Mucosa of stomach (tissue), 1 donor: ENCODE data around the gene CCKAR.

Experiments
- H3K27me3 ChIP-seq: one replicate; pipeline ENCODE4 v1.7.0; 2013; ENCODE audit warnings: mild to moderate bottlenecking, low read length; ENCODE audit not compliant: control insufficient read depth, insufficient read depth
- H3K36me3 ChIP-seq: one replicate; pipeline ENCODE4 v1.7.0; 2013; ENCODE audit warnings: low read length; ENCODE audit not compliant: control insufficient read depth, insufficient read depth
- H3K4me1 ChIP-seq: one replicate; pipeline ENCODE4 v1.7.0; 2013; ENCODE audit warnings: mild to moderate bottlenecking, low read length; ENCODE audit not compliant: control insufficient read depth, insufficient read depth
- H3K4me3 ChIP-seq: one replicate; pipeline ENCODE4 v1.7.0; 2013; ENCODE audit warnings: low read length
- H3K9ac ChIP-seq: one replicate; pipeline ENCODE4 v1.7.0; 2013; ENCODE audit warnings: mild to moderate bottlenecking, low read length, moderate library complexity
- H3K9me3 ChIP-seq: one replicate; pipeline ENCODE4 v1.7.0; 2013; ENCODE audit warnings: mild to moderate bottlenecking, low read length, moderate library complexity; ENCODE audit not compliant: control insufficient read depth
- donor health status: Pancreatic carcinoma.

The CCKAR gene

GRCh38 chr4:26490111-26490959, at the start of gene CCKAR:
Gene CCKAR (minus strand): TSS chr4:26490484. CDS start chr4:26490267, 217 bp downstream.
- no peaks in the 10 kb centered on the region for H3K36me3 ChIP-seq
- H3K4me1 ChIP-seq, result no peaks in the 10 kb centered on the region
- no peak within 1 kb of the TSS for H3K9ac ChIP-seq
- H3K27me3 ChIP-seq, result peaks cover 49% of the 10 kb centered on the region
- H3K9me3 ChIP-seq, result no peaks in the 10 kb centered on the region
- H3K4me3 ChIP-seq, result no peak within 1 kb of the TSS

DNA sequence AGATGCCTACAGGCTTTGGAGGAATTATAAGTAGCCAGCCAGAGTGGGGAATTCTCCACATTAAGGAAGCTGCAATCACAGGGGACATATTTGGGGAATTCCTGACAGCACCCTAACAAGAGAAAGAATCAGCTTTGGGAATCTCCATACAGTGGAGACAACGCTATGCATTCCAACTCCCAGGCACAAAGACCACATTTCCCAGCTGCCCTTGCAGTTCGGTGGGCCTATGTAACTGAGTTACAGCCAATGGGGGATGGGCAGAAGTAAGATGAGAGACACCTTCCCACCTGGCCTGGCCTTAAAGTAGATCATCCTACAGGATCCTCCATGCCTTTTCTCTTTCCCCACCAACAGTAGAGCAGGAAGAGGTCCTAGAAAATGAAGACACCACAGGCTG, 43.4 kb upstream of the CCKAR start:
- H3K36me3 ChIP-seq, result no peaks in the 10 kb centered on the region
- H3K27me3 ChIP-seq, result no peaks in the 10 kb centered on the region
- H3K9ac ChIP-seq, result no peak overlapping the region
- no peaks in the 10 kb centered on the region for H3K4me1 ChIP-seq
- H3K4me3 ChIP-seq, result no peak overlapping the region
- no peaks in the 10 kb centered on the region for H3K9me3 ChIP-seq

DNA sequence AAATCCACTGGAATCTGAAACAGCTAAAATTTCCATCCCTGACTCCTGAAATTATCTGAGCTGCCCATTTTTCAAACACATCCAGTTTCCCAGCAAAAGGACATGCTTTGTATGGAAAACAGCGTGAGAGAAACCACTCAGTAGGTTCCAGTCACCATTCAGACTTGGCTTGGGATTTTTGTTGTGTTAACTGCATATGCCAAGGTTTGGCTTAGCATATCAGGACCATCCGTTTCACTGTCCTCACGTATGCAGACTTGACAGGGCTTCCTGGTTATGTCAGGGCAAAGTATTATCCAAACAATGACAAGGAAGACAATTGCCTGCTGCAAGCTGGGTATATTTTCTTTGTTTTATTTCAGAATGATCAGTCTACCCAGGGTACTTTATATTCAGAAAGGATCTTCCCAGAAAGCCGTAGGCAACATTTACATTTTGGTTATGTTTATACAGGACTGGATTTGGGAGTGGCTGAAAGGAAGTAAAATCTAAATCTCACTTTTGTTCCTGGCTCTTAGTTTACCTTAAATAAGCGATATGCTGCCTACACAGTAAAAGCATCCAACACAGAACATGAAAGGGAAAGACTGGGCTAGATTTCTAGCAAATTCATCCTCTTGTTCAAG, 41.3 kb upstream of the CCKAR start:
- Histone ChIP-seq H3K9ac (no peak overlapping the region), H3K9me3 (no peaks in the 10 kb centered on the region), H3K27me3 (no peaks in the 10 kb centered on the region), H3K4me1 (no peaks in the 10 kb centered on the region), H3K36me3 (no peaks in the 10 kb centered on the region), H3K4me3 (no peak overlapping the region)

- Histone ChIP-seq H3K9me3 (no peaks in the 10 kb centered on the region), H3K36me3 (no peaks in the 10 kb centered on the region), H3K4me1 (no peaks in the 10 kb centered on the region), H3K4me3 (no peak overlapping the region), H3K27me3 (no peaks in the 10 kb centered on the region), H3K9ac (no peak overlapping the region)
These were observed 39.8 kb upstream of the CCKAR start for GRCh38 chr4:26530099-26530498.

DNA sequence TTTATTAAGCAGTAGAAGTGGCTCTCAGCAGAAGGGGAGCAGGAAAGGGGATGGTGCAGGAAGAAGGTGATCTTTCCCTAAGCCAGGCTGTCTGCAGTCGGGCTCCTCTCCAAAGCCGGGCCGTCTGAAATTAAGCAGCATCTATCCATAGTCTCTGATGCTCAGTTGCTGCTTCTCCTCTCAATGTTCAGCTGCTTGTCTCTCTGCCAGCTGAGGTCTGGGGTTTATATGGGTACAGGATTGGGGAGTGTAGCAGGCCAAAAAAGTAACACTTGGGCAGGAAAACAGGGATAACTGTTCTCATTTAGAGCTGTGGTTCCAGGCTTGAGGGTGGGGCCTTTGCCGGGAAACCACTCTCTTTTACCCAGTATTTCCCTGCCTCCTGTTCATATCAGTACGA, 39.2 kb upstream of the CCKAR start:
- Histone ChIP-seq H3K4me1 (no peaks in the 10 kb centered on the region), H3K4me3 (no peak overlapping the region), H3K36me3 (no peaks in the 10 kb centered on the region), H3K9ac (no peak overlapping the region), H3K9me3 (no peaks in the 10 kb centered on the region), H3K27me3 (no peaks in the 10 kb centered on the region)

- H3K36me3 ChIP-seq, result no peaks in the 10 kb centered on the region
- no peaks in the 10 kb centered on the region for H3K27me3 ChIP-seq
- no peak overlapping the region for H3K4me3 ChIP-seq
- no peaks in the 10 kb centered on the region for H3K4me1 ChIP-seq
- H3K9ac ChIP-seq, result no peak overlapping the region
- H3K9me3 ChIP-seq, result no peaks in the 10 kb centered on the region
These were observed 35.5 kb upstream of the CCKAR start for GRCh38 chr4:26525771-26526150.

DNA sequence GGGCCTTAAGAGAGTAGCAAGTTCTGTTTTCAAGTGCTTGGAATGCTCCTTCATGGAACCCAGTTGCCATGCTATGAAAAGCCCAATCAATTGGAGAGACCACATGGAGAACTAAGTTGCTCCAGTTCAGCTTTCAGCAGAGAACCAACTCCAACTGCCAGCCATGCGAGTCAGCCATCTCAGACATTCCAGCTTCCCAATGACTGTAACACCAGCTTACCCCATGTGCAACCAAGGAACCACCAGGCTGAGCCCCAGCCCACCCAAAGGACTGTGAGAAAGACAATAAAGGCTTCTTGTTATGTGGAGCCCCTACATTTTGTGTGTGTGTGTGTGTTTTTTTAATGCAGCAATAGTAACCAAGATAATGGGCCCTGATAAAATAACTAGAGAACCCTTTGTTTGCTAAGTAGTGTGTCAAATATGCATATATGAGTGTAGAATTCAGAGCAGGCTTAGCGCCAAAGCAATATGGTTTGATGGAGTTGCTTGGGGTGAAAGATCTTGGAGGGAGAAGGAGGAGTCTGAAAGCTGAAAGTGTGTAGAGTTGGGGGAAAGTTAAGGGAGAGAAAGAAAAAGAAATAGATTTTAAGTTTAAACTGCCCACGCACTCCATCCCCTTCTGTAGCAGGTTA, 35.0 kb upstream of the CCKAR start:
- no peaks in the 10 kb centered on the region for H3K27me3 ChIP-seq

DNA sequence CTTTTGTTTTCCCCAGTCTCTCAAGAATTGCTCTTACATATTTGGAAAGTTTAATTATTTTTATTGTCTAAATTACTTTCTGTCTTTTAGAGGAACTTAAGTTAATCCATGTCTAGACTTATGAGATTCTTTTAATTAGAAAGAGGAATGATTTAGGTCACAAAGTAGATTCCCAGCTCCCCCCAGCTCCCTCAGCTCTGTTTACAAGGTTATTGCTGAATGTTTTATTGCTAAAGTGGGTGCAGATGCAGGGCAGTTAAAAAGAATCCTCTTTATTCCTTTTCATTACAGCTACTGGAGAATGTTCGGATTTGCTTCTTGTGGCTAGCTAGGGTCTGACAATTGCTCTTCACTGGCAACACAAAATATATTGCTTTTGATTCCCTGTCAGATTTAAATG, 33.7 kb upstream of the CCKAR start:
- Histone ChIP-seq H3K27me3 (no peaks in the 10 kb centered on the region), H3K36me3 (no peaks in the 10 kb centered on the region), H3K4me1 (no peaks in the 10 kb centered on the region), H3K9me3 (no peaks in the 10 kb centered on the region), H3K4me3 (no peak overlapping the region), H3K9ac (no peak overlapping the region)

More for the DNA sequence above, 35.0 kb upstream of the CCKAR start:
- Histone ChIP-seq H3K9ac (no peak overlapping the region), H3K4me3 (no peak overlapping the region), H3K36me3 (no peaks in the 10 kb centered on the region), H3K9me3 (no peaks in the 10 kb centered on the region), H3K4me1 (no peaks in the 10 kb centered on the region)

DNA sequence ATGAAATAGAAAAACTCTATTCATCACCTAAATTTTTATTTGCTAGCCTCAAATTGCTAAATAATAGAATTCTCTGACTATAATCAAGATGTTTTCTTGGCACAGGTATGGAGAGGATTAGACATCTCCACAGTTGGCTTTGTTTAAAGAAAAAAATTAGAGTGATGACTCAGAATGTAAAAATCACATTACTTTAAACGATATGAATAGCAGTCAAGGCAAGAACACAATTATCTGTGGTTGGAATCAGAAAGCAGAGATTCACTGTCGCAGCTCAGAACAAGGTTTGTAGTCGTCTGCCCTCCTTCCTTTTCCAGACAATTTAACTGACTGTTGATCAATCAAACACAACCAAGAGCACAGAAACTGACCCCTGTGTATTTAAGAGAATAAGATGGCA, 32.2 kb upstream of the CCKAR start:
- no peaks in the 10 kb centered on the region for H3K36me3 ChIP-seq
- H3K9ac ChIP-seq, result no peak overlapping the region

DNA sequence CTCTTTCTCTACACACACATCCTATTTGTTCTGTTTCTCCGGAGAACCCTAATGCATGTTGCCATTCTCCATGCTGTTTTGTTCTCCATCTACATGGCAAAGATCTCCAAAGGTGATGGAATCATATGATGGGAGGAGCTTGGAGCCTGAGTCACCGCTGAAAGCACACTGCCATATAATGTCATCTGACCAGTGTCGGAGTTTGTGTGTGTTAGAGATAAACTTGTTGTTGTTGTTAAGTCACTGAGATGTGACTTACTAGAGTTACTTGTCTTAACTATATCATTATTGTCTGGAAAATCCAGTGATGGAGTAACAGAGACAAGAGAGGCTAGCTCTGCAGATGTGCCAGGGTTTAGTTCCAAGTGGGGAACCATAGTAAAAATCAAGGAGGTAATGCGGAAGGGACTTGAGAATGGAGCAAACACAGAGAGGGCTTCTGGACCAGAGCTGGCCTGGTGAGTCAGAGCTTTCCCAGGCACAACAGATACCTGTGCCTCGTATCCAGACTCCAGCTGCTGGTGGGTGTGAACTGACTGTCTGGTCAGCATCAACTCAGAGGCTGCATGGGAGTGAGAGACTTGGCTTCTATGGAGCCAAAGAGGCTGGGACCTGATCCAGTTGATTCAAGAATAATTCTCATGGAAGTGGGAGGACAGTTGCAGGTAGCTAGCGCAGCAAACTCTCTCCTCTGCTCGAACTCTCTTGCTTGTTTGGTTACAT, 30.6 kb upstream of the CCKAR start:
- H3K4me1 ChIP-seq, result no peaks in the 10 kb centered on the region
- H3K36me3 ChIP-seq, result no peaks in the 10 kb centered on the region
- H3K4me3 ChIP-seq, result no peak overlapping the region
- H3K27me3 ChIP-seq, result no peaks in the 10 kb centered on the region
- H3K9ac ChIP-seq, result no peak overlapping the region
- H3K9me3 ChIP-seq, result no peaks in the 10 kb centered on the region

More for the DNA sequence above, 32.2 kb upstream of the CCKAR start:
- Histone ChIP-seq H3K4me1 (no peaks in the 10 kb centered on the region), H3K27me3 (no peaks in the 10 kb centered on the region), H3K9me3 (no peaks in the 10 kb centered on the region), H3K4me3 (no peak overlapping the region)

- no peaks in the 10 kb centered on the region for H3K9me3 ChIP-seq
- no peak overlapping the region for H3K9ac ChIP-seq
- no peaks in the 10 kb centered on the region for H3K36me3 ChIP-seq
- H3K4me1 ChIP-seq, result no peaks in the 10 kb centered on the region
- H3K4me3 ChIP-seq, result no peak overlapping the region
- no peaks in the 10 kb centered on the region for H3K27me3 ChIP-seq
These were observed 25.7 kb upstream of the CCKAR start for GRCh38 chr4:26515936-26516335.
